Stomach (tissue), 4 donors: ENCODE results near the gene HS6ST1.

Source experiments
- CTCF ChIP-seq, 7 experiments: fragments of 450-650 bp in 4 of 7; fragments of 200-600 bp in 3 of 7; sonication (generic) in 3 of 7; IDR thresholded peaks; one replicate each; pipeline ENCODE4 v1.5.1; 2016 to 2019; ENCODE audit warnings: antibody characterized with exemption in 7 of 7, control low read depth in 2 of 7, mild to moderate bottlenecking in 1 of 7
- POLR2A ChIP-seq, 4 donors: fragments of 450-650 bp; IDR thresholded peaks; one replicate each; pipeline ENCODE4 v1.6.1; 2016; ENCODE audit warnings: antibody characterized with exemption in 4 of 4, control low read depth in 2 of 4, mild to moderate bottlenecking in 1 of 4, moderate library complexity in 1 of 4
- POLR2AphosphoS5 ChIP-seq, 3 donors: sonication (generic); formaldehyde crosslinking; IDR thresholded peaks; one replicate each; pipeline ENCODE4 v1.6.1; 2016; ENCODE audit warnings: antibody characterized with exemption in 3 of 3

- TF ChIP-seq CTCF (IDR thresholded peaks at IDR 0.05) (no peak), POLR2A (IDR thresholded peaks at IDR 0.05) (no peak), POLR2AphosphoS5 (IDR thresholded peaks at IDR 0.05) (peak in 1 of 3 donors; percentile 51)
Measured at GRCh38 chr2:128260239-128261138, 58.2 kb downstream of the HS6ST1 start.
